Liver (tissue), 9 donors: Measurements from ENCODE around the gene DDR2. TPM values are rescaled to one million over a fixed set of nuclear protein-coding genes. Genes with fewer than 3 reads are reported as not detected.

Experiments
- DNase-seq: peaks from one replicate; pipeline ENCODE4 v3.0.0-alpha.2; 2017; ENCODE audit warnings: low spot score
- H3K27ac ChIP-seq, 2 donors: one replicate each; pipeline ENCODE4 v1.7.0; 2013; ENCODE audit warnings: inconsistent platforms in 2 of 2, low read length in 2 of 2, control low read depth in 1 of 2, low read depth in 1 of 2, mild to moderate bottlenecking in 1 of 2
- H3K27me3 ChIP-seq, 4 donors: one replicate each; pipeline versions ENCODE4 v1.6.1 to v1.7.0; 2013; ENCODE audit warnings: low read length in 3 of 4, inconsistent platforms in 1 of 4, mild to moderate bottlenecking in 1 of 4, moderate library complexity in 1 of 4; ENCODE audit not compliant: control insufficient read depth in 4 of 4, insufficient read depth in 4 of 4
- H3K36me3 ChIP-seq, 4 donors: one replicate each; pipeline versions ENCODE4 v1.6.1 to v1.7.0; 2013; ENCODE audit warnings: low read length in 3 of 4, mild to moderate bottlenecking in 3 of 4, low read depth in 1 of 4, moderate library complexity in 1 of 4; ENCODE audit not compliant: control insufficient read depth in 4 of 4, insufficient read depth in 3 of 4
- H3K4me1 ChIP-seq, 4 donors: one replicate each; pipeline versions ENCODE4 v1.6.1 to v1.7.0; 2013; ENCODE audit warnings: low read length in 3 of 4, mild to moderate bottlenecking in 3 of 4, moderate library complexity in 1 of 4; ENCODE audit not compliant: control insufficient read depth in 4 of 4, insufficient read depth in 4 of 4
- H3K4me3 ChIP-seq, 3 donors: one replicate each; pipeline versions ENCODE4 v1.6.1 to v1.7.0; 2013; ENCODE audit warnings: low read length in 3 of 3, control low read depth in 1 of 3, low read depth in 1 of 3, mild to moderate bottlenecking in 1 of 3
- H3K9ac ChIP-seq, 2 donors: one replicate each; pipeline ENCODE4 v1.7.0; 2013; ENCODE audit warnings: low read length in 2 of 2, mild to moderate bottlenecking in 2 of 2, moderate library complexity in 2 of 2, control low read depth in 1 of 2, low read depth in 1 of 2
- H3K9me3 ChIP-seq, 4 donors: one replicate each; pipeline versions ENCODE4 v1.6.1 to v1.7.0; 2013; ENCODE audit warnings: low read length in 3 of 4; ENCODE audit not compliant: control insufficient read depth in 4 of 4
- EGR1 ChIP-seq, 2 donors: IDR thresholded peaks; 2 replicates each; pipeline ENCODE4 v1.6.1; 2016 to 2018; ENCODE audit warnings: antibody characterized with exemption in 2 of 2, low read depth in 2 of 2
- FOXA2 ChIP-seq: IDR thresholded peaks from 2 replicates; pipeline ENCODE4 v1.6.1; 2016; ENCODE audit warnings: antibody characterized with exemption
- GABPA ChIP-seq, 2 donors: IDR thresholded peaks in 1 of 2; conservative IDR thresholded peaks in 1 of 2; 2 replicates each; pipeline ENCODE4 v1.6.1; 2016; ENCODE audit warnings: antibody characterized with exemption in 2 of 2, mild to moderate bottlenecking in 1 of 2, moderate library complexity in 1 of 2
- HNF4A ChIP-seq, 2 donors: conservative IDR thresholded peaks; 2 replicates each; pipeline ENCODE4 v1.6.1; 2016; ENCODE audit warnings: antibody characterized with exemption in 2 of 2, mild to moderate bottlenecking in 2 of 2
- HNF4G ChIP-seq: IDR thresholded peaks from 2 replicates; pipeline ENCODE4 v1.6.1; 2016; ENCODE audit warnings: antibody characterized with exemption
- JUND ChIP-seq, 2 donors: IDR thresholded peaks; 2 replicates each; pipeline ENCODE4 v1.6.1; 2016; ENCODE audit warnings: antibody characterized with exemption in 2 of 2
- NR2F2 ChIP-seq: IDR thresholded peaks from 2 replicates; pipeline ENCODE4 v1.6.1; 2016; ENCODE audit warnings: antibody characterized with exemption
- RAD21 ChIP-seq, 2 donors: IDR thresholded peaks; 2 replicates each; pipeline ENCODE4 v1.6.1; 2016; ENCODE audit warnings: antibody characterized with exemption in 2 of 2, mild to moderate bottlenecking in 2 of 2
- RXRA ChIP-seq, 2 donors: IDR thresholded peaks; 2 replicates each; pipeline ENCODE4 v1.6.1; 2017 to 2018; ENCODE audit warnings: antibody characterized with exemption in 2 of 2, mild to moderate bottlenecking in 1 of 2
- SP1 ChIP-seq: IDR thresholded peaks from 2 replicates; pipeline ENCODE4 v1.6.1; 2018; ENCODE audit warnings: antibody characterized with exemption, mild to moderate bottlenecking
- TAF1 ChIP-seq: conservative IDR thresholded peaks from 2 replicates; pipeline ENCODE4 v1.6.1; 2016; ENCODE audit warnings: antibody characterized with exemption, mild to moderate bottlenecking
- YY1 ChIP-seq: IDR thresholded peaks from 2 replicates; pipeline ENCODE4 v1.6.1; 2016; ENCODE audit warnings: antibody characterized with exemption, mild to moderate bottlenecking
- WGBS: extraction: QIAGEN DNeasy Blood & Tissue Kit; methylation state at CpG from one replicate; pipeline ENCODE4 v1.1.7; 2013; 5-methylcytosine and 5-hydroxymethylcytosine counted together
- polyA plus RNA-seq, 2 donors: library from polyadenylated mRNA; stranded (reverse) in 1 of 2; unstranded in 1 of 2; fragments of 200-250 nt in 1 of 2; fragments of >200 nt in 1 of 2; fragmentation: Nextera tagmentation in 1 of 2; extraction: Ambion mirVana in 1 of 2; gene quantifications; one replicate each; pipeline versions ENCODE4 v1.2.1 to v1.2.3, GENCODE V29; 2013 to 2015
- total RNA-seq, 2 donors: library from RNA; depleted of rRNA; stranded (reverse); fragments of >200 nt; gene quantifications; one replicate each; pipeline ENCODE4 v1.2.3, GENCODE V29; 2014
- TF ChIP-seq, protein P1 (sequence below): IDR thresholded peaks from 2 replicates; pipeline ENCODE4 v1.6.1; 2016; ENCODE audit warnings: antibody characterized with exemption, mild to moderate bottlenecking
- TF ChIP-seq, protein P2 (sequence below): IDR thresholded peaks from 2 replicates; pipeline ENCODE4 v1.6.1; 2016; ENCODE audit warnings: antibody characterized with exemption
- TF ChIP-seq, protein P3 (sequence below): IDR thresholded peaks from 2 replicates; pipeline ENCODE4 v1.6.1; 2016; ENCODE audit warnings: antibody characterized with exemption
- TF ChIP-seq, protein P4 (sequence below): IDR thresholded peaks from 2 replicates; pipeline ENCODE4 v1.6.1; 2016; ENCODE audit warnings: antibody characterized with exemption
- TF ChIP-seq, protein P5 (sequence below): fragments of 150-350 bp; IDR thresholded peaks from 2 replicates; pipeline ENCODE4 v1.5.1; 2017; ENCODE audit warnings: improper control_type of control experiment, low read depth, low read length; ENCODE audit not compliant: missing input control
- donor health status: healthy.
- donor health status: healthy.
- donor health status: healthy.
- donor health status: healthy.
- donor health status: healthy.

Gene DDR2
- total and polyA plus RNA-seq, 4 donors = 1.2 to 6.4 (median 2.1) TPM

DNA sequence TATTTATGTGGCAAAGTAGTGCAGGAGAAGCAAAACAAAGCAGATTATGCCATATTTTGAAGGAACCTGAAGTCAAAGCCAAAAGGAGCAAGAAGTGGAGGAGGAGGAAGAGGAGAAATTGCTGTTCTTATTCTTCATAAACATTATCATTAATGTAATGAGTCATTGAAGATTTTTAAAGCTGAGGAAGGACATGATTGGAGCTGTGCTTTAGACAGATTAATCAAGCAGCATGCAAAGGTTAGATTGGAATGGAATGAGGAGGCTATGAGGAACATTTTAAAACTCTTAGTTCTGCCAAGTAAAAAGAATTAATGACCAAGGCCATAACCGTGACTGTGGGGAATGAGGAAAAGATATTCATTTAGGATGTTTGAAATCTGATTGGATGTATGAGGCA is 125.2 kb downstream of the DDR2 start:
- TF ChIP-seq, protein P1, sequence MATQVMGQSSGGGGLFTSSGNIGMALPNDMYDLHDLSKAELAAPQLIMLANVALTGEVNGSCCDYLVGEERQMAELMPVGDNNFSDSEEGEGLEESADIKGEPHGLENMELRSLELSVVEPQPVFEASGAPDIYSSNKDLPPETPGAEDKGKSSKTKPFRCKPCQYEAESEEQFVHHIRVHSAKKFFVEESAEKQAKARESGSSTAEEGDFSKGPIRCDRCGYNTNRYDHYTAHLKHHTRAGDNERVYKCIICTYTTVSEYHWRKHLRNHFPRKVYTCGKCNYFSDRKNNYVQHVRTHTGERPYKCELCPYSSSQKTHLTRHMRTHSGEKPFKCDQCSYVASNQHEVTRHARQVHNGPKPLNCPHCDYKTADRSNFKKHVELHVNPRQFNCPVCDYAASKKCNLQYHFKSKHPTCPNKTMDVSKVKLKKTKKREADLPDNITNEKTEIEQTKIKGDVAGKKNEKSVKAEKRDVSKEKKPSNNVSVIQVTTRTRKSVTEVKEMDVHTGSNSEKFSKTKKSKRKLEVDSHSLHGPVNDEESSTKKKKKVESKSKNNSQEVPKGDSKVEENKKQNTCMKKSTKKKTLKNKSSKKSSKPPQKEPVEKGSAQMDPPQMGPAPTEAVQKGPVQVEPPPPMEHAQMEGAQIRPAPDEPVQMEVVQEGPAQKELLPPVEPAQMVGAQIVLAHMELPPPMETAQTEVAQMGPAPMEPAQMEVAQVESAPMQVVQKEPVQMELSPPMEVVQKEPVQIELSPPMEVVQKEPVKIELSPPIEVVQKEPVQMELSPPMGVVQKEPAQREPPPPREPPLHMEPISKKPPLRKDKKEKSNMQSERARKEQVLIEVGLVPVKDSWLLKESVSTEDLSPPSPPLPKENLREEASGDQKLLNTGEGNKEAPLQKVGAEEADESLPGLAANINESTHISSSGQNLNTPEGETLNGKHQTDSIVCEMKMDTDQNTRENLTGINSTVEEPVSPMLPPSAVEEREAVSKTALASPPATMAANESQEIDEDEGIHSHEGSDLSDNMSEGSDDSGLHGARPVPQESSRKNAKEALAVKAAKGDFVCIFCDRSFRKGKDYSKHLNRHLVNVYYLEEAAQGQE = no peak
- TF ChIP-seq RAD21 (IDR thresholded peaks at IDR 0.05) = no peak
- no peak for TF ChIP-seq EGR1 (IDR thresholded peaks at IDR 0.05; ENCODE audit: low read depth in 2 of 2)
- no peak for TF ChIP-seq HNF4G
- TF ChIP-seq, protein P2, sequence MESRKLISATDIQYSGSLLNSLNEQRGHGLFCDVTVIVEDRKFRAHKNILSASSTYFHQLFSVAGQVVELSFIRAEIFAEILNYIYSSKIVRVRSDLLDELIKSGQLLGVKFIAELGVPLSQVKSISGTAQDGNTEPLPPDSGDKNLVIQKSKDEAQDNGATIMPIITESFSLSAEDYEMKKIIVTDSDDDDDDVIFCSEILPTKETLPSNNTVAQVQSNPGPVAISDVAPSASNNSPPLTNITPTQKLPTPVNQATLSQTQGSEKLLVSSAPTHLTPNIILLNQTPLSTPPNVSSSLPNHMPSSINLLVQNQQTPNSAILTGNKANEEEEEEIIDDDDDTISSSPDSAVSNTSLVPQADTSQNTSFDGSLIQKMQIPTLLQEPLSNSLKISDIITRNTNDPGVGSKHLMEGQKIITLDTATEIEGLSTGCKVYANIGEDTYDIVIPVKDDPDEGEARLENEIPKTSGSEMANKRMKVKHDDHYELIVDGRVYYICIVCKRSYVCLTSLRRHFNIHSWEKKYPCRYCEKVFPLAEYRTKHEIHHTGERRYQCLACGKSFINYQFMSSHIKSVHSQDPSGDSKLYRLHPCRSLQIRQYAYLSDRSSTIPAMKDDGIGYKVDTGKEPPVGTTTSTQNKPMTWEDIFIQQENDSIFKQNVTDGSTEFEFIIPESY = no peak
- TF ChIP-seq, protein P3, sequence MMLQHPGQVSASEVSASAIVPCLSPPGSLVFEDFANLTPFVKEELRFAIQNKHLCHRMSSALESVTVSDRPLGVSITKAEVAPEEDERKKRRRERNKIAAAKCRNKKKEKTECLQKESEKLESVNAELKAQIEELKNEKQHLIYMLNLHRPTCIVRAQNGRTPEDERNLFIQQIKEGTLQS = no peak
- TF ChIP-seq, protein P4, sequence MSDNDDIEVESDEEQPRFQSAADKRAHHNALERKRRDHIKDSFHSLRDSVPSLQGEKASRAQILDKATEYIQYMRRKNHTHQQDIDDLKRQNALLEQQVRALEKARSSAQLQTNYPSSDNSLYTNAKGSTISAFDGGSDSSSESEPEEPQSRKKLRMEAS = no peak
- no peak for TF ChIP-seq RXRA (IDR thresholded peaks at IDR 0.05)
- TF ChIP-seq SP1 = no peak
- no peak for TF ChIP-seq JUND (IDR thresholded peaks at IDR 0.05)
- TF ChIP-seq, protein P5, sequence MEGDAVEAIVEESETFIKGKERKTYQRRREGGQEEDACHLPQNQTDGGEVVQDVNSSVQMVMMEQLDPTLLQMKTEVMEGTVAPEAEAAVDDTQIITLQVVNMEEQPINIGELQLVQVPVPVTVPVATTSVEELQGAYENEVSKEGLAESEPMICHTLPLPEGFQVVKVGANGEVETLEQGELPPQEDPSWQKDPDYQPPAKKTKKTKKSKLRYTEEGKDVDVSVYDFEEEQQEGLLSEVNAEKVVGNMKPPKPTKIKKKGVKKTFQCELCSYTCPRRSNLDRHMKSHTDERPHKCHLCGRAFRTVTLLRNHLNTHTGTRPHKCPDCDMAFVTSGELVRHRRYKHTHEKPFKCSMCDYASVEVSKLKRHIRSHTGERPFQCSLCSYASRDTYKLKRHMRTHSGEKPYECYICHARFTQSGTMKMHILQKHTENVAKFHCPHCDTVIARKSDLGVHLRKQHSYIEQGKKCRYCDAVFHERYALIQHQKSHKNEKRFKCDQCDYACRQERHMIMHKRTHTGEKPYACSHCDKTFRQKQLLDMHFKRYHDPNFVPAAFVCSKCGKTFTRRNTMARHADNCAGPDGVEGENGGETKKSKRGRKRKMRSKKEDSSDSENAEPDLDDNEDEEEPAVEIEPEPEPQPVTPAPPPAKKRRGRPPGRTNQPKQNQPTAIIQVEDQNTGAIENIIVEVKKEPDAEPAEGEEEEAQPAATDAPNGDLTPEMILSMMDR = no peak
- no peak for TF ChIP-seq GABPA (IDR thresholded peaks at IDR 0.05 in 1 of 2, conservative IDR thresholded peaks at IDR 0.05 in 1 of 2)
- TF ChIP-seq TAF1 = no peak
- Histone ChIP-seq H3K27ac (no peak overlapping the region), H3K9me3 (no peaks in the 10 kb centered on the region), H3K4me1 (no peaks in the 10 kb centered on the region), H3K4me3 (no peak overlapping the region), H3K36me3 (no peaks in the 10 kb centered on the region), H3K27me3 (no peaks in the 10 kb centered on the region), H3K9ac (no peak overlapping the region)
- DNase-seq = no peak
- WGBS = 72% methylated on average over 1 of the region's 1 CpG

DNA sequence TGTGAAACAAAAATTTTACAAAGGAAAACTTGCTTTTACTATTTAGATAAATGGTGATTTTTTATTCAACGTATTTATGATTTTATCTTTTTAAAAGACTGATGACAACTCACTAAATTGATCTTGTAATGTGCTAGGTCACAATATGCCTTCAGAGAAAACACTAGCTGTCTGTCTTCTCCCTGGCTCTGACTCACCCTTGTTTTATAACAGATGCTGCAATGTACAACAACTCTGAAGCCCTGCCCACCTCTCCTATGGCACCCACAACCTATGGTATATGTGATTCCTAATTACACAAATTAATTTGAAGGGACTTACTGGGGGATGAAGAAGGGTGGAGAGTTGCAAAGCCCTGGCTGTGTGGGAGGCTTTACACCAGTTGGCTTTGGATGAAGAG is 133.5 kb downstream of the DDR2 start:
- no peak overlapping the region for H3K4me3 ChIP-seq
- no peak overlapping the region for H3K27ac ChIP-seq
- H3K27me3 ChIP-seq = no peaks in the 10 kb centered on the region
- H3K9ac ChIP-seq = no peak overlapping the region
- 93% methylated on average over 1 of the region's 1 CpG for WGBS
- DNase-seq = no peak
- H3K36me3 ChIP-seq = no peaks in the 10 kb centered on the region
- no peaks in the 10 kb centered on the region for H3K4me1 ChIP-seq
- no peaks in the 10 kb centered on the region for H3K9me3 ChIP-seq
- no peak for TF ChIP-seq FOXA2
- TF ChIP-seq HNF4A (conservative IDR thresholded peaks at IDR 0.05) = no peak
- TF ChIP-seq NR2F2 = no peak
- no peak for TF ChIP-seq RXRA (IDR thresholded peaks at IDR 0.05)
- TF ChIP-seq, protein P2 = no peak
- no peak for TF ChIP-seq SP1
- TF ChIP-seq, protein P1 = no peak
- no peak for TF ChIP-seq YY1
- TF ChIP-seq JUND (IDR thresholded peaks at IDR 0.05) = no peak
- TF ChIP-seq, protein P4 = no peak
- TF ChIP-seq, protein P3 = no peak
- TF ChIP-seq RAD21 (IDR thresholded peaks at IDR 0.05) = no peak
- TF ChIP-seq EGR1 (IDR thresholded peaks at IDR 0.05; ENCODE audit: low read depth in 2 of 2) = no peak
- no peak for TF ChIP-seq HNF4G
